Stimulated activated CD4-positive, alpha-beta T cell treated with anti-CD3 and anti-CD28 coated beads, Interleukin-4, amount 100 ng/mL, for 24 hours (primary cell): Measurements from ENCODE around the gene RSAD2.
"Not testable (repeated sequence)": the region's sequence is repeated elsewhere in the genome, so short reads cannot be mapped to it uniquely, and the experiment has no call there.

Experiments used
- DNase-seq: peaks from one replicate; pipeline ENCODE4 v3.0.0-alpha.2; 2020

The RSAD2 gene

GRCh38 chr2:6864923-6865345, 12.6 kb upstream of the RSAD2 start:
- DNase-seq, result peak; percentile 13

- DNase-seq, result peak; percentile 77
Measured at GRCh38 chr2:6865346-6866274, 12.0 kb upstream of the RSAD2 start, which contains the start of gene CMPK2. TSS of gene CMPK2 (minus strand) at chr2:6865907. CDS start at chr2:6865696, 211 bp downstream.

DNA sequence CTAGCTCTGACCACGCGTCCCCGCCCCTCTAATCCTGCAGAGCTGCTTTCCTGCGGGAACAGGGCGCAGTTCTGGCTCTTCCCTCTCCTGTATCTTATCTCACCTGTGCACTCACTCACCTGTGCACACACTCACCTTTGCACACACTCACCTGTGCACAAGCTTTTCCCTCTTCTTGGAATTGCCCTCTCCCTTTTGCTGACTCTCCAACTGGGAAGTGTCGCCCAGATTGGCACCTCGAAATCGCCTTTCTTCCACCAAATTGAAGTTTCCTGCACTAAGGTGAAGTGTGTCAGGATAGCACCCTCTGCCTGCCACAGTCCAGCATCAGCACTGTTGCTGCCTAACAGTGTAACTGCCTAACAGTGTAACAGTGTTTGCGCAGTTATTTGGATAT, 11.3 kb upstream of the RSAD2 start:
- DNase-seq, result peak; percentile 40

- no peak for DNase-seq
Measured at GRCh38 chr2:6866982-6867381, 10.6 kb upstream of the RSAD2 start.

DNA sequence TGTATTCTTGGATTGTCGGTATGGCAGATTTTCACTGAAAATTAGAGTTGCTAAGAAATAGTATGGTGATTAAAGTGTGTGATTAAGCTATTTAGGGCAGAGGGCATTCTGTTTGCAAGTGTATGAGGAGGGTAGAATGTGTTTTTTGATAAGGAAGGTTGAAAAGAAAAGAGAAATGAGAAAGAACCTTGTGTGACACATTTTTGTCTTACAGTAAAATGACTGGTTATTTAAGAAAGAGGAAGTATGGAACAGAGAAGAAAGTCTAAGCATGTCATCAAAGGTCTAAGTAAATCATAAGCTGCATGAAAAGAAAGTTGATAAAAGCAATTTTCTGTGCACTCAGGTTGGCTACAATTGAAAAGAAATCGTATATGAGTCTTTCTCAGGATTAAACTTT, 5.2 kb upstream of the RSAD2 start:
- no peak for DNase-seq

- DNase-seq, result no peak
Measured at GRCh38 chr2:6874032-6874431, 3.5 kb upstream of the RSAD2 start.

DNA sequence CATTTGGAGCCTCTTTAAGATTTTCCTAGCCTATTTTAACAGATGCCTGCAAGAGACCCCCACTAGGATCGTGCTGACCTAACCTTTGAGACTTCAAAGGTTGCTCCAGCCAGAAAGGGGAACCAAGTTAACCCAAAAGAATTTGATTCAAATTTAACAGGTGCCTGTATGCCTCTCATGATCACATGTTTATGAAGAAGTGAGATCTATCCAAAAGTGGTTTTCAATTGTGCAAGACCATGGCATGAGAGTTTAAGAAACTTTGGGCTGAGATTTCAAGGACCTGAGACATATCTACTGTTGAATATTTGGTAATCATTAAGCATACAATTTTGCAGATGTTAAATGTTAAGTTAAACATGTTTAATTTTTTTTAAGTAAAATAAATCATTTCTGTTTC, 1.3 kb upstream of the RSAD2 start:
- DNase-seq, result no peak

DNA sequence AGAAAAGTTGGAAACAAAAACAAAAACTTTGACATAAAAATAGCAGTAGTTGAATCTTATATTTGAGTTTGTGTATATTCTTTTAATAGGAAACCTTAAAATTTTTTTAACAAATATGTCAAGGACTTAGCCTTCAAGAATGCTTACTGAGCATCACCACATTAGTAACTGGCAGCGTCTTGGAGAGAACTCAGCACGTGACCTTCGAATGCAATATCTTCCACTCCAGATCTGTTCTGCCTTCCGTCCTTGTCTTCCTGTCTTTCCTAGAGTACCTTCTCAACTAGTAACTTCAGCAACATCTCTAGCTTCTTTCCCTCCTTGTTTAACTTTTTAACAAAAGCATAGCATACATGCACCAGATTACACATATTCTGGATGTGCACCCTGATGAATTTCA, 972 bp downstream of the RSAD2 start:
- DNase-seq, result no peak

DNA sequence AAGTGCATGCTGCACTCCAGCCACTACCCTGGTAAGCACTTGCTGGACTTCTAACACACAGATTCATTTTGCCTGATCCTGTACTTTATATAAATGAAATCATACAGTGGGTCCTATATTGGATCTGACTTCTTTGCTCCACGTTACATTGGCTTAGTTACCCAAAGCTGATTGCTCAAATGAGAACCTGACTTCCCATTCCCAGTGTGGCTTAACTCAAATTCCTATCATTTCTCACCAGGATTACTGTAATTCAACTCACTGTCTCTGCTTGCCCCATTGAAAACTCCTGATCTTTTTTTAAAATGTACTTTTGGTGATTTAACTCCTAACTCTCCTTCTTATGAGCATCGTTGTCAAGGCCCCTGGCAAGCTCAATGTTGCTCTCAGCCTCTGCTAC, 1.4 kb downstream of the RSAD2 start:
- no peak for DNase-seq

- DNase-seq, result no peak
Measured at GRCh38 chr2:6880200-6880733, 2.7 kb downstream of the RSAD2 start.

DNA sequence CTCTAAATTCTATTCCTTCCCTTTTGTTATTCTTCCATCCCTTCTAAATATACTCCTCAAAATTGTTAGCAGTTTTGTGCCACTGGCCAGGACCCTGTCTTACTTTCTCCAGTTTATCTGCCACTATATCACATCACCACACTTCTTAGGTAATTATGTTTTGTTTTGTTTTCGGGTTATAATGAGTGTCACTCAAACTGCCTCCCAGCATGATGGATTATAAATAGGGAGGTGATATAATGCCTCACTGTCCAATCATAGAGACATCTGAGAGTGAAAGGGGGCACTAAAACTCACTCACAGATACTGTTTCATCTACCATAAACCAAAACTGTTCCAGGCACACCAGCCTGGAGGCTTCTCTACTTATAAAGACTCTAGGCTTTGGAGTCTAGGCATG, 3.5 kb downstream of the RSAD2 start:
- no peak for DNase-seq

DNA sequence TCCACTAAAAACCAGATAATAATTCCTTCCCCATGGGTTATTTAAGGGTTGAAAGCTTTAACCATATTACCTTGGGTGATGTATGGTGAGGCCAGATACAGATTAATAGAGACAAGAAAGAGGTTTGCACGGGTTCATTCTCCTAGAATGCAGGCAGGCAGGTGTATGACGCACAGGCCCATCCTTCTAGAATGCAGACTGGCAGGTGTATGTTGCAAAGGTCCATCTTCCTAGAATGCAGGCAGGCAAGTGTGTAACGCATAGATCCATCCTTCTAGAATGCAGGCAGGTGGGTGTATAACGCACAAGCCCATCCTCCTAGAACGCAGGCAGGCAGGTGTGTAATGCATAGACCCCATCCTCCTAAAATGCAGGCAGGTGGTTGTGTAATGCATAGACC, 3.9 kb downstream of the RSAD2 start:
- no peak for DNase-seq

DNA sequence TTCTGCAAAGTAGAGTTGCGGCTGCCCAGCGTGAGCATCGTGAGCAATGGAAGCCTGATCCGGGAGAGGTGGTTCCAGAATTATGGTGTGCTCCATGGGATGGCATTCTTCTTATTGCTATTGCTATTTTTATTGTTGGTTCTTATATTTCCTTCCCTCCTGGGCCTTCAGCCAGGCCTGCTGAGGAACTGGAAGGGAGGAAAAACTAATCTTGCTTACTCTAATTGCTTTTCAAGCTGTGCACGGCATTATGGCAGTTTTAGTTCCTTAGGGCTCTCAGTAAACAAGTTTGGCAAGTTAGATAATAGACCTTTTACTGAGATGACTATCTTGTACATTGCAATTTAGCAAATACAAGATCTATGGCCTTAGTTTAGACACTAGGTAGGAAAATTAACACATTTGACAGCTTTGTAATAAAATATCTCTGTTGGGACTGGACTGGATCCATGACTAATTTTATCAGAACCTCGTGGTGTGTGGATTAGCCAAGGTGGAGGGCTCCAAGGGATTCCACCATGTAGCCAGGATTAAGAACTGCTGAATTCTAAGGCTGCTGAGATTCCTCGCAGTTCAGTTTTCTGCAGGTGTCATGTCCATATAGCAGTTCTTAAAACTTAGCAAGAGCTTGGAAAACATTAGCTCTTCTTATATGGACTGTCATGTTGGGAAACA, 6.0 kb downstream of the RSAD2 start:
- no peak for DNase-seq

- no peak for DNase-seq
Measured at GRCh38 chr2:6885551-6885950, 8.0 kb downstream of the RSAD2 start.

DNA sequence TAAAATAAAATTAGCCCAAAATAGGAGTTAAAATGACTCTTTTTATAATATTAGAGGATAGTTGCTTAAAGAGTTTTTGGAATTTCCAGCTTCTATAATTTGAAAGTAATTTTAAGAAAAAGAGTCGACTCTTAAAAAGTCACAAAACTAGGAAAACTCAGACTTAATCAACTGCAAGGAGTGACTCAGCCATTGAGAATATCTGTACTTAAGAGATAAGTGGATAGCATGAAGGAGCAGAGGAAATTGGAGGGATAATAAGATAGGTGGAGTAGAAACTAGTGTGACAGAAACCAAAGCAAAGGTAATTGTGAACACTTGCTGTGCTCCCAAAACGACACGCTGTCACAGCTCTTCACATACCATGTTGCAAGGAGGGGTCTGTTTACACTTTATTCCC, 8.4 kb downstream of the RSAD2 start:
- no peak for DNase-seq

DNA sequence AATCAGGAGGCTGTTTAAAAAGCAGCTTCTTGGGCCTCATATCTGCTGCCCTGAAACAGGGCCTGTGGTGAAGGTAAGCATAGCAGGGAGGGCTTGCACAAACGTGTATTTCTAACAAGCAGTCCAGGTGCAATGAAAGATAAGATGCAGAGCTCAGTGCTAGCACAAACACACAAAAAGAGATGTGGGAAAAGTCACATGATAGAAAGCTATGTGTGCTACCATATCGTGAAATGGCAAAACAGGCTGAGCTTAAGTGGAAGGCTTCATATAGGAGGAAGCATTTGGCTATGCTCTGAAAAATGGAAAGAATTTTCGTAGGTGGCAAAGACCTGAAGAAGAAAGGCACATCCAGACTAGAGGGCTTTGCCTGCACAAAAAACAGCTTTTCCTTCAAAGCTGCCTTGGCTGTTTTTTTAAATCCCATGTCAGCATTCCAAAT, 10.2 kb downstream of the RSAD2 start:
- DNase-seq, result no peak

DNA sequence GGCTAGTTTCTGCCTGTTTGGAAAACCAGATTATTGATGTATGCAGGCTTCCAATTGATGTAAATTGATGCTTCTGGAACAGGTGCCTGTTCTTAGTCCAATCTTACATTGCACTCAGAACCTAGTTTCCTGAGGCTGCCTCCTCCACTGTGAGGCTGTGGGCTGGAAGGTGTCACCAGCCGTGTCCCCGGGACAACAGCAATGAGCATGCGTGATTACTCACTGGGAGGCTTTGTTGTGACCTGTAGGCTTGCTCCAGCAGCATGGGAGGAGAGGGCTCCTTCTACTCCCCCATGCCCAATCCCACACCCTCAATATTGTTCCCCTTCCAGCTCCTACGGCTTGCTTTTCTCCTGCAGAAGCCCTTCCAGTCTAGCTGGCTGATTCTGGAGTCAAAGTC, 11.1 kb downstream of the RSAD2 start:
- no peak for DNase-seq

DNA sequence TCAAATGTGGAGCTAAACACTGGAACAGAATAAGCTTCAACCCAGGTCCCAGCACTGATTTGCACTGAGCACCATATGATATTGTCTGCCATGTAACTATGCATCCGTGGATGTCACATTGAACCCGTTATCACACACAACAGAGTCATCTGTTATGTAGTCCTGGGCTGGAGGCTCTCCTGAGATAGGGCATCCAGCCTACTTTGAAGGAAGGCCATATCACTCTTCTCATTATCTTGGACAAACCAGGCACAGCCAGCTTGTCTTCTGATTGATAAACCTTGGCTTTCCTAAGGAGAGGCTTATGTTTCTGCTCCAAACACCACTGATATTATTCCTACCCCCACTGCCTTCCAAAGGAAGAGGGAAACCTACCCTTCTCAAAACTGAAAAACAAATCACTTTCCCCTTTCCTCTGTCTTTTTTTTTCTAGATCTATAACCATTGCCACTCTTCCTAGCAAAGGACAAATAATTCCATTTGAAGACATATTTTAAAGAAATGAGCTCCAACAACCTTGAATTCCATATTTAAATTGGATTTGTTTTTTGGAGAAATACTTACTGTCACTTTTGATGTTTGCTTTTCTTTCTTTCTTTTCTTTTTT, 16.4 kb downstream of the RSAD2 start:
- DNase-seq, result no peak

DNA sequence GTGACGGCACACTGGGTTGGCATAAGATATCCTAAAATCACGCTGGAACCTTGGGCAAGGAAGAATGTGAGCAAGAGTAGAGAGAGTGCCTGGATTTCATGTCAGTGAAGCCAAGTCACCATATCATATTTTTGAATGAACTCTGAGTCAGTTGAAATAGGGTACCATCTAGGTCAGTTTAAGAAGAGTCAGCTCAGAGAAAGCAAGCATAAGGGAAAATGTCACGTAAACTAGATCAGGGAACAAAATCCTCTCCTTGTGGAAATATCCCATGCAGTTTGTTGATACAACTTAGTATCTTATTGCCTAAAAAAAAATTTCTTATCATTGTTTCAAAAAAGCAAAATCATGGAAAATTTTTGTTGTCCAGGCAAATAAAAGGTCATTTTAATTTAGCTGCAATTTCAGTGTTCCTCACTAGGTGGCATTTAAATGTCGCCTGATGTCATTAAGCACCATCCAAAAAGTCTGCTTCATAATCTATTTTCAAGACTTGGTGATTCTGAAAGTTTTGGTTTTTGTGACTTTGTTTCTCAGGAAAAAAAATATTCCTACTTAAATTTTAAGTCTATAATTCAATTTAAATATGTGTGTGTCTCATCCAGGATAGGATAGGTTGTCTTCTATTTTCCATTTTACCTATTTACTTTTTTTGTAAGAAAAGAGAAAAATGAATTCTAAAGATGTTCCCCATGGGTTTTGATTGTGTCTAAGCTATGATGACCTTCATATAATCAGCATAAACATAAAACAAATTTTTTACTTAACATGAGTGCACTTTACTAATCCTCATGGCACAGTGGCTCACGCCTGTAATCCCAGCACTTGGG, 19.6 kb downstream of the RSAD2 start:
- DNase-seq, result no peak

DNA sequence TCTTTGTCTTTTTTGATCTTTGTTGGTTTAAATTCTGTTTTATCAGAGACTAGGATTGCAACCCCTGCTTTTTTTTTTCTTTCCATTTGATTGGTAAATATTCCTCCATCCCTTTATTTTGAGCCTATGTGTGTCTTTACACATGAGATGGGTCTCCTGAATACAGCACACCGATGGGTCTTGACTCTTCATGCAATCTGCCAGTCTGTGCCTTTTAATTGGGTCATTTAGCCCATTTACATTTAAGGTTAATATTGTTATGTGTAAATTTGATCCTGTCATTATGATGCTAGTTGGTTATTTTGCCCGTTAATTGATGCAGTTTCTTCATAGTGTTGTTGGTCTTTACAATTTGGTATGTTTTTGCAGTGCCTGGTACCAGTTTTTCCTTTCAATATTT, 25.0 kb downstream of the RSAD2 start:
- DNase-seq, result not testable (repeated sequence)

DNA sequence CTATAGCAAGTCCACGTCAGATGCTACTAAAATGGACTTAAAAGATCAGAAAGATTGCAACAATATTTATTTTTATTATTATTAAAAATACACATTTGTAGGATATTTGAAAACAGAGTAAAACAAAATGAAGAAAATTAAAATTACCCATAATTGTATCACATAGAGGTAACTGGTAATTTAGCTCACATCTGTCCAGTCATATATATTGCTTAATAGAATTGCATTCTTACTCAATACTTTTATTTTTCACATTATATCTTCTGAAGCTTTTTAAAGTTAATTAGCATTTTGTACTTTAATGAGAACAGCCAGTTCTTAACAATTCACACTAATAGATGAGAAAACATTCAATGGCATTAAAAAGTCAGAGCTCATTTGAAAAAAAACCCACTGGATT, 28.1 kb downstream of the RSAD2 start:
- DNase-seq, result no peak

GRCh38 chr2:6906165-6906741, 28.7 kb downstream of the RSAD2 start:
- DNase-seq, result peak; percentile 32
